ENCODE results near the gene SLC22A2. TPM values are rescaled to one million over a fixed set of nuclear protein-coding genes. Genes with fewer than 3 reads are reported as not detected.

Gene SLC22A2
- polyA plus RNA-seq, 3 donors: not detected

GRCh38 chr6:160240691-160241084 lies 17.9 kb downstream of the SLC22A2 start:
- Mint-ChIP-seq H3K27ac (no peak overlapping the region), H3K27me3 (ENCODE audit: low read depth in 3 of 3) (peaks cover 0 to 2% (median 0%) of the 10 kb centered on the region in 3 donors), H3K4me1 (no peaks in the 10 kb centered on the region), H3K4me3 (no peak overlapping the region), H3K36me3 (no peaks in the 10 kb centered on the region), H3K9me3 (peaks cover 0 to 17% (median 2%) of the 10 kb centered on the region in 7 donors)
- intact Hi-C loops (cut with micrococcal nuclease): no loop called here
- Histone ChIP-seq H3K4me1 (ENCODE audit: control insufficient read depth in 1 of 2, insufficient read depth in 2 of 2, low read length in 2 of 2) (no peaks in the 10 kb centered on the region), H3K9ac (ENCODE audit: insufficient read depth, low read length, poor library complexity, severe bottlenecking) (no peak overlapping the region), H3K4me3 (replicated peaks in 1 of 3; ENCODE audit: low read depth in 2 of 3, low read length in 3 of 3) (no peak overlapping the region), H4K20me1 (ENCODE audit: insufficient read depth, low read length) (no peaks in the 10 kb centered on the region), H3K9me3 (replicated peaks in 1 of 2; ENCODE audit: control insufficient read depth in 1 of 2, insufficient read depth in 1 of 2, low read length in 2 of 2) (peaks cover 0 to 4% of the 10 kb centered on the region in 2 donors), H3K36me3 (replicated peaks in 1 of 2; ENCODE audit: control insufficient read depth in 1 of 2, insufficient read depth in 2 of 2, low read length in 2 of 2) (no peaks in the 10 kb centered on the region), H3K4me2 (replicated peaks; ENCODE audit: extremely low read depth, low read length, poor library complexity, severe bottlenecking) (no peak overlapping the region), H3K79me2 (ENCODE audit: insufficient read depth, low read length) (no peaks in the 10 kb centered on the region), H2AFZ (ENCODE audit: insufficient read depth, low read depth, low read length, poor library complexity, severe bottlenecking) (no peak overlapping the region), H3K27ac (ENCODE audit: low read depth in 1 of 2, low read length in 2 of 2) (no peak overlapping the region), H3K27me3 (ENCODE audit: control insufficient read depth in 2 of 2, insufficient read depth in 2 of 2, low read length in 2 of 2) (no peaks in the 10 kb centered on the region)
- 50% methylated on average over 1 of the region's 1 CpG for WGBS (ENCODE audit: insufficient coverage)
- TF ChIP-seq CTCF (IDR thresholded peaks at IDR 0.05): no peak
- DNase-seq: no peak

- Histone ChIP-seq H3K27ac (ENCODE audit: low read depth in 1 of 2, low read length in 2 of 2) (no peak overlapping the region), H2AFZ (ENCODE audit: insufficient read depth, low read depth, low read length, poor library complexity, severe bottlenecking) (no peak overlapping the region), H4K20me1 (ENCODE audit: insufficient read depth, low read length) (no peaks in the 10 kb centered on the region), H3K9me3 (replicated peaks in 1 of 2; ENCODE audit: control insufficient read depth in 1 of 2, insufficient read depth in 1 of 2, low read length in 2 of 2) (peaks cover 0 to 4% of the 10 kb centered on the region in 2 donors), H3K4me3 (replicated peaks in 1 of 3; ENCODE audit: low read depth in 2 of 3, low read length in 3 of 3) (no peak overlapping the region), H3K79me2 (ENCODE audit: insufficient read depth, low read length) (no peaks in the 10 kb centered on the region), H3K36me3 (replicated peaks in 1 of 2; ENCODE audit: control insufficient read depth in 1 of 2, insufficient read depth in 2 of 2, low read length in 2 of 2) (no peaks in the 10 kb centered on the region), H3K9ac (ENCODE audit: insufficient read depth, low read length, poor library complexity, severe bottlenecking) (no peak overlapping the region), H3K4me2 (replicated peaks; ENCODE audit: extremely low read depth, low read length, poor library complexity, severe bottlenecking) (no peak overlapping the region), H3K4me1 (ENCODE audit: control insufficient read depth in 1 of 2, insufficient read depth in 2 of 2, low read length in 2 of 2) (no peaks in the 10 kb centered on the region), H3K27me3 (ENCODE audit: control insufficient read depth in 2 of 2, insufficient read depth in 2 of 2, low read length in 2 of 2) (no peaks in the 10 kb centered on the region)
- no peaks in the 10 kb centered on the region for H3K4me1 Mint-ChIP-seq
- H3K27me3 Mint-ChIP-seq (ENCODE audit: low read depth in 3 of 3): peaks cover 0 to 2% (median 0%) of the 10 kb centered on the region in 3 donors
- H3K4me3 Mint-ChIP-seq: no peak overlapping the region
- WGBS (ENCODE audit: insufficient coverage): 75% methylated on average over 2 of the region's 4 CpGs
- H3K9me3 Mint-ChIP-seq: peaks cover 0 to 15% (median 2%) of the 10 kb centered on the region in 7 donors
- intact Hi-C loops (cut with micrococcal nuclease): no loop called here
- H3K36me3 Mint-ChIP-seq: no peaks in the 10 kb centered on the region
- no peak overlapping the region for H3K27ac Mint-ChIP-seq
- no peak for DNase-seq
- no peak for TF ChIP-seq CTCF (IDR thresholded peaks at IDR 0.05)
Observed at GRCh38 chr6:160239929-160240690, 18.5 kb downstream of the SLC22A2 start.
